ENCODE results near the gene HSF4.

HSF4 gene

GRCh38 chr16:67150047-67150832 is 14.3 kb upstream of the HSF4 start:
- DNase-seq (ENCODE audit: low read depth, low spot score), result peak; percentile 83

DNA sequence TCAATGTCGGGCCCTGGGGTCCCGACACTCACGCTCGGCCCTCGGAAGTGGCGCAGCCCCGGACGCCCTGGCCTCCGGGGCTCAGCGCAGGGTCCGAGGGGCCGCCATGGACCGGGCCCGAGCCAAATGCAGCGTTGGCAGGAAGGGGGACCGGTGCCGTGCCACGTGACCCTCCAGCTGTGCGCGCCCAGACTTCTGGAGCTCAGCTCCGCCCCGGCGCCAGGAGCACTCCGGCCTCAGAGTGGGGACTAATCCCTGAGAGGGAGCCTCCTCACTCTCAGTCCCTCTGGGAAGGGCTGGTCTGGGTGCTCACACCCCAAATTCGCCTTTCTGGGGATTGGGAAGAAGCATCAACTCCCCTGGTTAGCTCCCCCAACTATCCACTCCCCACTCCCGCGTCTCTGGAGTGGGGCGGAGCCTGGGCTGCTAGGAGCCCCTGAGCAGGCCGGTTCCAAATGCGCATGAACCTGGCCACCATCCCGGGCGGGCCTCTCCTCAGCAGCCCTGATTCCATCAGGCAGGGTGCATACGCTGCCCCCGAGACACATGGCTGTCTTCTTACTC is 13.6 kb upstream of the HSF4 start, which contains the start of gene B3GNT9:
Gene B3GNT9, minus strand, starts transcription at position 166 of the 564 bp plus-strand sequence. CDS start 513 bp downstream, outside the sequence.
- peak; percentile 60 for DNase-seq (ENCODE audit: low read depth, low spot score)

DNA sequence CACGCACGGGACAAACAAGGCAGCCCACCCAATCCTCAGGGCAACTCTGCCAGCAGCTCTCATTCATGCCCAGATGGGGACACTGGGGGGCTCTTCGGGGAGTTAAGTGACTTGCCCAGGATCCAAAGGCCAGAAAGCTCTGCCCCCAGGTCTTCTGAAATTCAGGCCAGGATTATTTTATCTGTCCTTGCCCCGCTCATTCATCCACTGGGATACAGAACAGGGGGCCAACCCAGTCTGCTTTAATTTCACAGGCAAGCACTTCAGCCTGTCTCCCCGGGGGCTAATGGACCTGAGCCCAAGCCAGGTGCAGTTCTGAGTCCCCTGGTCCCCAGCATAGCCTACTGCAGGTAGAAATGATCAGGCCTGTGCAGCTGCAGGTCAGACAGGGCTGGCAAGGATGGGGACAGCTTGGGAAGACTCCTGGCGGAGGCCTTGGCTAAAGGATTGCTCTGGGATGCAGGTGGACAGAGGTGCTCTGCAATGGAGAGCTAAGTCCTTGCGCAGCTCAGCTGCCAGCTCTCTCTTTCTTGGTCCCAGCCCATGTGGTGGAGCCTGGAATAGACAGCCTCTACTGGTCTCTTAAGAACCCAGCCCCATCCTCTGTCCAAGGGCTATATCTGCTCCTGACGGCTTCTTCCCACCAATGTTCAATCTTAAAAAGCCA is 13.0 kb upstream of the HSF4 start:
- DNase-seq (ENCODE audit: low read depth, low spot score), result peak; percentile 23

- no peak for DNase-seq (ENCODE audit: low read depth, low spot score)
Measured at GRCh38 chr16:67154578-67155294, 9.8 kb upstream of the HSF4 start.

- DNase-seq (ENCODE audit: low read depth, low spot score), result peak; percentile 90
Measured at GRCh38 chr16:67155295-67156142, 9.0 kb upstream of the HSF4 start.

GRCh38 chr16:67156143-67156844 is 8.3 kb upstream of the HSF4 start:
- no peak for DNase-seq (ENCODE audit: low read depth, low spot score)

DNA sequence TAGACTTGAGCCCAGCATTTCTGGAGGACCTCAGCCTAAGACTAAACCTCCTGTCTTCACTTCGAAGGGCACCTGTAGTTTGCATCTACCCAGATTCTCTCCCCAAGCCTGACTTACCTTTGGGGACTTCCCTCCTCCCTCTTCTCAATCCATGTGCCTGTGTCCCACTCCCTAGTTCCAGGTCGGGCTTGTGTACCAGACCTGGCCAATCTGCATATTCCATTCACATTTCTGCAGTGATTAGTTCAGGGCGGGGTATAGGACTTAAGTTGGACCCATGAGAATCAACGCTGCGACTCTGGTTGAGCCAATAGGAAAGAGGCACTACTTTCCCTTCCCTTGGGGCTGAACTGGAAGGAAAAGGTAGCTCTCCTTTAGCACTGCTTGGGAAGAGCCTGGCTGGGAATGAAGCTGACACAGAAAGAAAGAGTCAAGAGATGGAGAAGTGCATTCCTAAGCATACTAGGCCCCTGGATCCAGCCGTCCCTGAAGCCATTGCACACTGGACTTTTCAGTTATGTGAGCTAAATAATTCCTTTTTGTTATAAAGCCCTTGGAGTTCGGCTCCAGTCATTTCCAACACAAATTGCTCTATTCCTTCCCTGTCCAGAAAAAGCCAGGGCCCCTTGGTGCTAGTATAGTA is 7.3 kb upstream of the HSF4 start:
- DNase-seq (ENCODE audit: low read depth, low spot score), result no peak

DNA sequence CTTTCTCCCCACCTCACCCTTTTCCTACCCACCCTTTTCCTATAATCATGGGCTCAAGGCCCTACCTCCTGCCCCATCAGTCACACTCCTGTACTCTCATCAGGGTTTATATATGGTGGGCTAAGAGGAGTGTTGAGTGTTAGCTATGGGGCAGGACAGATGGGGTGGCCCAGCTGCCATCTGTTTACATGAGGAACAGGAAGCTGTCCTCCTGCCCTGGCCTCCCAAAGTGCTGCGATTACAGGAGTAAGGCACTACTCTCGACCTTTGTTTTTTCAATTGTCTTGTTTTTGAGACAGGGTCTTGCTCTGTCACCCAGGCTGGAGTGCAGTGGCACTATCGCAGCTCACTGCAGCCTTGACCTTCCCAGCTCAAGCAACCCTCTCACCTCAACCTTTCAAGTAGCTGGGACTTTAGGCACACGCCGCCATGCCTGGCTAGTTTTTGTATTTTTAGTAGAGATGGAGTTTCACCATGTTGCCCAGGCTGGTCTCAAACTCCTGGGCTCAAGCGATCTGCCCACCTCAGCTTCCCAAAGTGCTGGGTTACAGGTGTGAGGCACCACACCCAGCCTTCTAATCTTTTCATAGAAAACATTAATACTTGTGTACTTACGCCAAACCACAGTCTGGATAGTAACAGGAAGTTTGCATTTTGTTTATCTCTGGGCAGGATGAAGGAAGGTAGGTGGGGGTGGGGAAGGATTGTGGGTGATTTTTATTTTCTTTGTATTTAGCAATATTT is 6.5 kb upstream of the HSF4 start:
- DNase-seq (ENCODE audit: low read depth, low spot score), result no peak

DNA sequence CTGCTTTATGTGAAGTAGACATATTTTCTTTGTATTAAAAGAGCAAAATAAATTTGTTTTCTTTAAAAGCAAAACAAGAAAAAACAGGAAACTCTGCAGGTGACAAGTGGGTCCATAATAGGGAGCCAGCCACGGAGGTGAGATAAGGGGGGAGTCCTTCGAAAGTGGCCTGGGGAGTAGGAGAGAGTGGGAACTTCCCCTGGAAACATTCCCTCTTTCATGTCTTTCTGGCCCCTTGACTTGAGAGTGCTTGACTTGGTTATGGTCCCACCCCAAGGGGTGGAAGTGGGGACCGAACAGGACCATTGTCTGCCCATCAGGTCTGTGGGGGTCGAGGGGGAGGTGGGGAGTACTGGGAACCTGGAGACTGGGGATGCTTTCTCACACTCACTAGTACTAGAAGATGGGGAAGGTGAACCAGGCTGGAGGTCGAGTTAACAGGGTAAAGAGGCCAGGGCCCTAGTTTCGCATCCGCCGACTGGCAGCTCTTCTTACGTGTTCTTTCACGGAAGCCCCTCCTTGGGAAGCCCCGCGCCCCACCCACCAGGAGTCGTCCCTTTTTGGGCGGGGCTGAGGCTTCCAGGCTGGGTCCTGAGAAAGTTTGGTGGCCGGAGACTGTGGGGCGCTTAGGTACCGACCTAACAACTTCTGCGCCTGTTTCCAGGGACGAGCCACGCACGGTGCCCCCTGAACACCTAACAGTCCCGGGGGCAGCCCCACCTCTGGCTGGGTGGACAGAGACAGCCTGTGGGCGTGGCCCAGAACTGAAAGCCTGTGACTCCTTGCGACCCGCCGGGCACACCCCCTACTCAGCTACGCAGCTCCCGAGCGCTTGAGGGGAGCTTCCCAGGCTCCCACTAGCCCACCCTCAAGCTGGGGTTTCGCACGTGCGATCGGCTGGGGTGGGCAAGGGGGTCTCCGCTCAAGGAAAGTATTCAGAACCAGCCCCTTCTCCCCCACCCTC is 5.6 kb upstream of the HSF4 start:
- no peak for DNase-seq (ENCODE audit: low read depth, low spot score)

DNA sequence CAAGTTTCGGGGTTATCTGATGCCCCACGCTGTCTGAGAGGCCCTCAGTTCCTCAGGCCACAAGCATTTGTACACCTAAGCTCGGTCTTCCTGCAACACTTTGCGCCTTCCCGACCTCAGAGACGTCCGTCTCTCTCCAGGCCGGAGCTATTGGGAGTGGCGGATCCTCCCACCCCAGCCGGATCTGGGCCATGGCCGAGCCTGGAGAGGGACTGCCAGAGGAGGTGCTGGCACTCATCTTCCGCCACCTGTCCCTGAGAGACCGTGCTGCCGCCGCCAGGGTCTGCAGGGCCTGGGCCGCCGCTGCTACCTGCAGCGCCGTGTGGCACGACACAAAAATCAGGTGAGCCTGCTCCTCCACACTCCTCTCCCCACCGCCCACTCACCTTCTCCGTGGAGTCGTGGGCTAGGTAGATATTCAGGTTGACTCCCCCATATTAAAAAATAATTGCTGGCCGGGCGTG is 2.9 kb upstream of the HSF4 start:
- DNase-seq (ENCODE audit: low read depth, low spot score), result no peak

DNA sequence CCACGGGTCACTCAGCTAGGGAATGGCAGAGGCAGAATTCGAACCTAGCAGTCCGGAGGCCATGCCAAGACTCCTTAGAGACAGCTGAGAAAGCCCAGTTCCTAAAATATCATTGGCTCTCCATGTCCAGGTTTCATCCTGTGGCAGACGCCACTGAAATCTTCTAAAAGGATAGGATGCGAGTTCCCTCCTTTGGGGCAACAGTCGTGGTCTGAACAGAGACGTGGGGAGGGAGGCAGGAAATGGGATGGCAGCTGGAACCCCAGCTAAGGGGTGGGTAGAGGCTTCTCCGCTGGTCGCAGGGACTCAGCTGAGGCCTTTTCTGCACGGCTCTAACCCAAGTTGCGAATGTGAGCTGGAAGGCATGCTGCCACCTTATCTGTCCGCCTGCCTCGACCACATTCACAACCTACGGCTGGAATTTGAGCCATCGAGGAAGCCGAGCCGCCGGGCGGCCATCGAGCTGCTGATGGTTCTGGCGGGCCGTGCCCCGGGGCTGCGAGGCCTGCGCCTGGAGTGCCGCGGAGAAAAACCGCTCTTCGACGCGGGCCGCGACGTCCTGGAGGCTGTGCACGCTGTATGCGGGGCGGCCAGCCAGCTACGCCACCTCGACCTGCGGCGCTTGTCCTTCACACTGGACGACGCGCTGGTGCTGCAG is 1.9 kb upstream of the HSF4 start:
- peak; percentile 67 for DNase-seq (ENCODE audit: low read depth, low spot score)

DNA sequence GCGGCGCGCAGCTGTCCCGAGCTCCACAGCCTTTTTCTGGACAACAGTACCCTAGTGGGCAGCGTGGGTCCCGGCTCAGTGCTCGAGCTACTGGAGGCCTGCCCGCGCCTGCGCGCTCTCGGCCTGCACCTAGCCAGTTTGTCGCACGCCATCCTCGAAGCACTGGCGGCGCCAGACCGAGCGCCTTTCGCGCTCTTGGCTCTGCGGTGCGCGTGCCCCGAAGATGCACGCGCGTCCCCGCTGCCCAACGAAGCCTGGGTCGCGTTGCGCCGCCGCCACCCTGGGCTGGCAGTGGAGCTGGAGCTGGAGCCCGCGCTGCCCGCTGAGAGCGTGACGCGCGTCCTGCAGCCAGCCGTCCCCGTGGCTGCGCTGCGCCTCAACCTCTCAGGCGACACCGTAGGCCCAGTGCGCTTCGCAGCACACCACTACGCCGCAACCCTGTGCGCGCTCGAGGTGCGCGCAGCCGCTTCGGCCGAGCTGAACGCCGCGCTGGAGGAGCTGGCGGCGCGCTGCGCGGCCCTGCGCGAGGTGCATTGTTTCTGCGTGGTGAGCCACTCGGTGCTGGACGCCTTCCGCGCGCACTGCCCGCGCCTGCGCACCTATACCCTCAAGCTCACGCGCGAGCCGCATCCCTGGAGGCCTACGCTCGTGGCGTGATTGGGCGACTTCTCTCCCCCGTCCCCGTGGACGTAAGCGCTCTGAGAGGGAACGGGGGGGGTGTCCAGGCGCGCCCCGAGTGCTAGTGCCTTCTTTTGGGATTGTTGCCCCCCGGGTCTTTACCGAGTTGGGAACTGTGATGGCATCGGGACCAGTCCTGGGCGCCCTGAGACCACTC is 1.2 kb upstream of the HSF4 start:
- peak; percentile 77 for DNase-seq (ENCODE audit: low read depth, low spot score)

- no peak for DNase-seq (ENCODE audit: low read depth, low spot score)
Measured at GRCh38 chr16:67163999-67164558, 466 bp upstream of the HSF4 start.

DNA sequence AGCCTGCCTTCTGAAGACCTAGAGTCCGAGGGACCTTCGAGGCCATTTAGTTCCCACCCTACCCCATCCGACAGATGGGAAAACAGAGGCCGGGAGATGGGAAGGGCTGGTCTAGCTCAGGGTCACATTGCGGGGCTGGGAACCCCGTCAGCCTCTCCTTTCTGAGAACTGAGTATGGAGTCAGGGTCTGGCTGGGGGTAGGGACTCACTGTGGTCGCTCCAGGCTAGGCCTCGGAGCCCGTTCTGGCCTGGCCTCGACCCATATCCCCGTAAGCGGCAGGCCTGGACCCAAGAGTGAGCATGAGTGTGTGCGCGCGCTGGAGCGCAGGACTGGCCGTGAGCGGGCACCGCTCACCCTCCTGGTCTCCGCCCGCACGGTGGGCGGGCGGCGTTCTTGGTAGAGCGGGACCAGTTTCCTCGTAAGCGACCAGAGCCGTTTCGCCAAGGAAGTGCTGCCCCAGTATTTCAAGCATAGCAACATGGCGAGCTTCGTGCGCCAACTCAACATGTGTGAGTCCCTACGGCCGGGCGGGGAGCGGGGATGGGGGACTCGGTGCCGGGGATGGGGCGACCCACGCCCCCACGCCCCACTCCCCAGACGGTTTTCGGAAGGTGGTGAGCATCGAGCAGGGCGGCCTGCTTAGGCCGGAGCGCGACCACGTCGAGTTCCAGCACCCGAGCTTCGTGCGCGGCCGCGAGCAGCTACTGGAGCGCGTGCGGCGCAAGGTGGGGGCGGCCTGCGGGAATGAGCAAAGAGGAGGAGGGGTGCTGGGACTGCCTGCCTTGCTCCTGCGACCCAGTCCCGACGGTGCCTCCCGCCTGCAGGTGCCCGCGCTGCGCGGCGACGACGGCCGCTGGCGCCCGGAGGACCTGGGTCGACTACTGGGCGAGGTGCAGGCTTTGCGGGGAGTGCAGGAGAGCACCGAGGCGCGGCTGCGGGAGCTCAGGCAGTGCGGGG is 855 bp downstream of the HSF4 start:
- peak; percentile 42 for DNase-seq (ENCODE audit: low read depth, low spot score)

GRCh38 chr16:67166110-67166547 is 1.6 kb downstream of the HSF4 start:
- no peak for DNase-seq (ENCODE audit: low read depth, low spot score)

Measured in ELF-1 (cell line).